Liver (tissue), 3 donors: Measurements from ENCODE around the gene TNIP1.

Experiments used
- CTCF ChIP-seq: fragments of 150-350 bp; IDR thresholded peaks from 2 replicates; pipeline ENCODE4 v1.5.1; 2017; ENCODE audit warnings: improper control_type of control experiment, low read depth, low read length; ENCODE audit not compliant: missing input control
- EGR1 ChIP-seq, 2 donors: IDR thresholded peaks; 2 replicates each; pipeline ENCODE4 v1.6.1; 2016 to 2018; ENCODE audit warnings: antibody characterized with exemption in 2 of 2, low read depth in 2 of 2
- donor health status: healthy.
- donor health status: healthy.

GRCh38 chr5:151007430-151008209 lies 73.2 kb downstream of the TNIP1 start:
- TF ChIP-seq CTCF: no peak
- no peak for TF ChIP-seq EGR1 (IDR thresholded peaks at IDR 0.05; ENCODE audit: low read depth in 2 of 2)
